HCT116 (cell line): ENCODE results near the gene OCA2.
A peak's percentile ranks its signal among the peaks of the same experiment; 100 is the strongest.

Experiments used
- CTCF ChIP-seq, 3 experiments: fragments of 200-600 bp in 1 of 3; sonication (generic) in 1 of 3; IDR thresholded peaks in 2 of 3; conservative IDR thresholded peaks in 1 of 3; 2 replicates each; pipeline ENCODE4 v1.5.1; 2012 to 2017; ENCODE audit warnings: low read depth in 2 of 3, low read length in 2 of 3, antibody characterized with exemption in 1 of 3, borderline replicate concordance in 1 of 3, control low read depth in 1 of 3, mild to moderate bottlenecking in 1 of 3, mixed read lengths in 1 of 3, mixed run types in 1 of 3, moderate library complexity in 1 of 3; ENCODE audit not compliant: insufficient read depth in 1 of 3
- JUND ChIP-seq: IDR thresholded peaks from 2 replicates; pipeline ENCODE4 v1.6.1; 2012
- POLR2AphosphoS5 ChIP-seq: IDR thresholded peaks from 2 replicates; pipeline ENCODE4 v1.6.1; 2011; ENCODE audit warnings: mild to moderate bottlenecking, low read depth, low read length, moderate library complexity
- SP1 ChIP-seq: IDR thresholded peaks from 2 replicates; pipeline ENCODE4 v1.6.1; 2012; ENCODE audit warnings: low read depth
- ZFX ChIP-seq: fragments of 450-650 bp; IDR thresholded peaks from 2 replicates; pipeline ENCODE4 v1.6.1; 2017

- TF ChIP-seq ZFX (no peak), JUND (no peak), CTCF (IDR thresholded peaks at IDR 0.05 in 2 of 3, conservative IDR thresholded peaks at IDR 0.05 in 1 of 3; ENCODE audit: borderline replicate concordance in 1 of 3, insufficient read depth in 1 of 3, low read depth in 2 of 3, low read length in 2 of 3) (peak in 2 of 3 experiments; percentile 14 to 17; a peak in 1 of 6 replicates), SP1 (no peak), POLR2AphosphoS5 (no peak)
Measured at GRCh38 chr15:28098766-28099554, at the start of gene OCA2.
